DOHH2 (cell line): ENCODE results near the gene GPR132.
"Not testable (repeated sequence)": the region's sequence is repeated elsewhere in the genome, so short reads cannot be mapped to it uniquely, and the experiment has no call there.

Experiments
- H3F3A ChIP-seq: fragments of 200-600 bp; sonication (generic), shearing (Covaris generic); 2 replicates; pipeline ENCODE4 v1.6.0; 2016; ENCODE audit warnings: antibody characterized with exemption, mild to moderate bottlenecking; ENCODE audit not compliant: control insufficient read depth, insufficient read depth
- H3K27ac ChIP-seq: fragments of 200-600 bp; sonication (generic); 2 replicates; pipeline ENCODE4 v1.5.1; 2014; ENCODE audit warnings: low read depth, mild to moderate bottlenecking, low read length, moderate library complexity
- H3K27me3 ChIP-seq: fragments of 200-600 bp; sonication (generic); 2 replicates; pipeline ENCODE4 v1.6.1; 2014; ENCODE audit warnings: mild to moderate bottlenecking, low read length, mixed read lengths; ENCODE audit not compliant: control insufficient read depth
- H3K36me3 ChIP-seq: fragments of 200-600 bp; sonication (generic); 2 replicates; pipeline ENCODE4 v1.6.1; 2014; ENCODE audit warnings: mild to moderate bottlenecking, low read length, moderate library complexity, mixed read lengths; ENCODE audit not compliant: control insufficient read depth
- H3K4me1 ChIP-seq: fragments of 200-600 bp; sonication (generic); 2 replicates; pipeline ENCODE4 v1.6.1; 2014; ENCODE audit warnings: mild to moderate bottlenecking, low read length, mixed read lengths; ENCODE audit not compliant: control insufficient read depth
- H3K4me2 ChIP-seq: fragments of 200-600 bp; sonication (generic); 2 replicates; pipeline ENCODE4 v1.6.0; 2014; ENCODE audit warnings: mild to moderate bottlenecking, low read length, moderate library complexity
- H3K4me3 ChIP-seq: fragments of 200-600 bp; sonication (generic); 2 replicates; pipeline ENCODE4 v1.5.1; 2014; ENCODE audit warnings: mild to moderate bottlenecking, low read length, mixed read lengths
- H3K79me2 ChIP-seq: fragments of 200-600 bp; sonication (generic); 2 replicates; pipeline ENCODE4 v1.6.1; 2014; ENCODE audit warnings: mild to moderate bottlenecking, low read length, mixed read lengths; ENCODE audit not compliant: control insufficient read depth
- H3K9me2 ChIP-seq: fragments of 200-600 bp; sonication (generic); replicated peaks from 2 replicates; pipeline ENCODE4 v1.6.1; 2014; ENCODE audit warnings: mild to moderate bottlenecking, low read length, mixed read lengths; ENCODE audit not compliant: control insufficient read depth
- H3K9me3 ChIP-seq: fragments of 200-600 bp; sonication (generic); 2 replicates; pipeline ENCODE4 v1.6.1; 2014; ENCODE audit warnings: antibody characterized with exemption, low read length, mixed read lengths; ENCODE audit not compliant: control insufficient read depth, insufficient read depth
- H4K20me1 ChIP-seq: fragments of 200-600 bp; sonication (generic); 2 replicates; pipeline ENCODE4 v1.6.0; 2014; ENCODE audit warnings: low read depth, mild to moderate bottlenecking, antibody characterized with exemption, low read length, moderate library complexity; ENCODE audit not compliant: control insufficient read depth, insufficient read depth
- EZH2phosphoT487 ChIP-seq: fragments of 200-600 bp; sonication (generic); IDR thresholded peaks from 2 replicates; pipeline ENCODE4 v1.6.1; 2017; ENCODE audit warnings: borderline replicate concordance, mild to moderate bottlenecking, antibody characterized with exemption, low read length, moderate library complexity, mixed read lengths
- TF ChIP-seq, protein P1 (sequence below): fragments of 200-600 bp; sonication (generic); IDR thresholded peaks from one replicate; pipeline ENCODE4 v1.5.1; 2014; ENCODE audit warnings: antibody characterized with exemption, mild to moderate bottlenecking, low read depth, low read length; ENCODE audit not compliant: poor library complexity, severe bottlenecking

GPR132 gene

DNA sequence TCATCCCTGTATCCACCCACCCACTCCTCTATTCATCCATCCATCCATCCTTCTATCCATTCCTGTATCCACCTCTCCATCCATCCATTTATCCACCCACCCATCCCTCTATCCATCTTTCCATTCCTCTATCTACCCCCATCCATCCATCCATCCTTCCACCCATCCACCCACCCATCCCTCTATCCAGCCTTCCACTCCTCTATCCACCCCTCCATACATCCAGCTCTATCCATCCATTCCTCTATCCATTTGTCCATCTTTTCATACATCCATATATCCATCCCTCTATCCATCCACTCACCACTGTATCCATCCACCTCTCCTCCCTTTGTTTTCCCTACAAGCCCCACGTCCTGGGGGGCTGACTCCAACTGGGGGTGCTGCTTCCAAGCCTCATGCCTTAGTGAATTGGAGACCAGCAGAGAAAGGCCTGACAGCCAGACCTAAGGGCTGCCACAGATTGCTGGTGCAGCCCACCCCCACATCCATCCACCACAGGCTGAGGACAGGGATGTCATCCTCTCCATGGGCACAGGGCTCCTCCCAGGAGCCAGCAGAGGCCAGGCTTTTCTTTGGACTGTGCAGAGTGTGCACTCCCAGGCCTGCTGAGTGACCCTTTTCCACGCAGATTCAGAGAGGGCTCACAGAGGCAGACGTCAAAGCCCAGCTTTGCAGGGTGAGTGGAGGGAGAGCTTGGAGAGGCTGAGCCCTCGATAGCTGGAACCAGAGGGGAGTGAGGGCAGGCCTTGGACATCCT lies 18.9 kb upstream of the GPR132 start:
- Histone ChIP-seq H3K27me3 (peaks cover 52% of the 10 kb centered on the region), H3K79me2 (no peaks in the 10 kb centered on the region), H4K20me1 (no peaks in the 10 kb centered on the region), H3F3A (no peaks in the 10 kb centered on the region), H3K4me3 (no peak overlapping the region), H3K4me2 (no peak overlapping the region), H3K36me3 (no peaks in the 10 kb centered on the region), H3K27ac (no peak overlapping the region), H3K9me3 (no peaks in the 10 kb centered on the region), H3K4me1 (peaks cover 5% of the 10 kb centered on the region), H3K9me2 (no peaks in the 10 kb centered on the region)
- TF ChIP-seq, protein P1, sequence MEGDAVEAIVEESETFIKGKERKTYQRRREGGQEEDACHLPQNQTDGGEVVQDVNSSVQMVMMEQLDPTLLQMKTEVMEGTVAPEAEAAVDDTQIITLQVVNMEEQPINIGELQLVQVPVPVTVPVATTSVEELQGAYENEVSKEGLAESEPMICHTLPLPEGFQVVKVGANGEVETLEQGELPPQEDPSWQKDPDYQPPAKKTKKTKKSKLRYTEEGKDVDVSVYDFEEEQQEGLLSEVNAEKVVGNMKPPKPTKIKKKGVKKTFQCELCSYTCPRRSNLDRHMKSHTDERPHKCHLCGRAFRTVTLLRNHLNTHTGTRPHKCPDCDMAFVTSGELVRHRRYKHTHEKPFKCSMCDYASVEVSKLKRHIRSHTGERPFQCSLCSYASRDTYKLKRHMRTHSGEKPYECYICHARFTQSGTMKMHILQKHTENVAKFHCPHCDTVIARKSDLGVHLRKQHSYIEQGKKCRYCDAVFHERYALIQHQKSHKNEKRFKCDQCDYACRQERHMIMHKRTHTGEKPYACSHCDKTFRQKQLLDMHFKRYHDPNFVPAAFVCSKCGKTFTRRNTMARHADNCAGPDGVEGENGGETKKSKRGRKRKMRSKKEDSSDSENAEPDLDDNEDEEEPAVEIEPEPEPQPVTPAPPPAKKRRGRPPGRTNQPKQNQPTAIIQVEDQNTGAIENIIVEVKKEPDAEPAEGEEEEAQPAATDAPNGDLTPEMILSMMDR = no peak
- no peak for TF ChIP-seq EZH2phosphoT487

GRCh38 chr14:105082703-105083102 lies 17.5 kb upstream of the GPR132 start:
- Histone ChIP-seq H3K9me2 (no peaks in the 10 kb centered on the region), H3K4me2 (no peak overlapping the region), H3F3A (no peaks in the 10 kb centered on the region), H3K4me1 (peaks cover 5% of the 10 kb centered on the region), H3K9me3 (no peaks in the 10 kb centered on the region), H3K27ac (no peak overlapping the region), H3K79me2 (no peaks in the 10 kb centered on the region), H3K27me3 (peaks cover 38% of the 10 kb centered on the region), H3K4me3 (no peak overlapping the region), H4K20me1 (no peaks in the 10 kb centered on the region), H3K36me3 (no peaks in the 10 kb centered on the region)
- TF ChIP-seq, protein P1 = no peak
- TF ChIP-seq EZH2phosphoT487 = no peak

DNA sequence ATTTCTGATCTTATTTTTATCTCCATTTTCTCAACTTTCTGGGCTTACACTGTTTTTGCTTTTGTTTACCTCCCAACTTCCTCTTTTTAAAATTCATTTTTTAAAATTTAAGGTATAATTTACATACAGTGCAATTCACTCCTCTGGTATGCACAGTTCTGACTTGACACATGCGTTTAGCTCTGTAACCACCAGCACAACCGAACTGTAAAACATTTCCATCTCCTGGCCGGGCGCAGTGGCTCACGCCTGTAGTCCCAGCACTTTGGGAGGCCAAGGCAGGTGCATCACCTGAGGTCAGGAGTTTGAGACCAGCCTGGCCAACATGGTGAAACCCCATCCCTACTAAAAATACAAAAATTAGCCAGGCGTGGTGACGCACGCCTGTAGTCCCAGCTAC lies 16.2 kb upstream of the GPR132 start:
- H3K4me1 ChIP-seq, H3K36me3 ChIP-seq, H3K9me3 ChIP-seq, H3F3A ChIP-seq, H4K20me1 ChIP-seq, H3K4me3 ChIP-seq, H3K27ac ChIP-seq, H3K79me2 ChIP-seq, H3K9me2 ChIP-seq, H3K4me2 ChIP-seq: not testable (repeated sequence)
- peaks cover 26% of the 10 kb centered on the region for H3K27me3 ChIP-seq

DNA sequence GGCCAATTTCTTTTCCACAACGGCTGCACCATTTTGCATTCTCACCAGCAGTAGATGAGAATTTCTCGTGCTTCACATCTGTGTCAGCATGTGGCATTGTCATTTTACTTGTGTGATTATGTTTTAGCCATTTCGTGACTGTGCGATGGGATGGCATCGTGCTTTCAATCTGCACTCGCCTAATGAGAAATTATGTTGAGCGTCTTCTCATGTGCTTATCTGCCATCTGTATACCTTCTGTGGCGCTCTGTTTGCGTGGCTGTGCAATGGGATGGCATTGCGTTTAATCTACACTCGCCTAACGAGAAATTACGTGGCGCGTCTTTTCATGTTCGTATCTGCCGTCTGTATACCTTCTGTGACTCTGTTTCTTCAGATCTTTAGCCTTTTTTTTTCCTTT lies 14.9 kb upstream of the GPR132 start:
- Histone ChIP-seq H3K36me3 (no peaks in the 10 kb centered on the region), H3K27ac (no peak overlapping the region), H3K27me3 (peaks cover 24% of the 10 kb centered on the region), H3K4me3 (no peak overlapping the region), H3K79me2 (no peaks in the 10 kb centered on the region), H3K4me2 (no peak overlapping the region), H4K20me1 (no peaks in the 10 kb centered on the region), H3K9me3 (no peaks in the 10 kb centered on the region), H3K9me2 (no peaks in the 10 kb centered on the region), H3K4me1 (peaks cover 20% of the 10 kb centered on the region), H3F3A (no peaks in the 10 kb centered on the region)
- TF ChIP-seq, protein P1 = no peak
- no peak for TF ChIP-seq EZH2phosphoT487
